Sciatic nerve (tissue), 2 donors: Measurements from ENCODE around the gene ZC3H4. TPM values are rescaled to one million over a fixed set of nuclear protein-coding genes. Genes with fewer than 3 reads are reported as not detected.
A peak's percentile ranks its signal among the peaks of the same experiment; 100 is the strongest.

Experiments used
- ATAC-seq: fragments of 200-7000 bp; cut with Tn5 transposase; one replicate; pipeline ENCODE4 v1.9.1; 2020; ENCODE audit warnings: mild to moderate bottlenecking, moderate library complexity
- DNase-seq: peaks from one replicate; pipeline ENCODE4 v3.0.0-alpha.2; 2020; ENCODE audit warnings: low spot score
- intact Hi-C: fragments of 100-400 bp; cut with DNase I; formaldehyde crosslinking; loops from one replicate; pipeline ENCODE4 v1.14.2; 2022
- total RNA-seq: library from RNA; stranded (reverse); fragmentation: NEBNext Ultra II Directional; extraction: Animal tissue kit (Norgen Biotek cat#: 25700); gene quantifications from one replicate; pipeline ENCODE4 v1.2.1, GENCODE V29; 2021
- donor health status: DM: no; HTN: no; CAD: no.
- donor health status: DM: no; HTN: no; CAD: no.

ZC3H4 gene
- total RNA-seq, 1 donor from 2014 or later = 50.4 TPM

DNA sequence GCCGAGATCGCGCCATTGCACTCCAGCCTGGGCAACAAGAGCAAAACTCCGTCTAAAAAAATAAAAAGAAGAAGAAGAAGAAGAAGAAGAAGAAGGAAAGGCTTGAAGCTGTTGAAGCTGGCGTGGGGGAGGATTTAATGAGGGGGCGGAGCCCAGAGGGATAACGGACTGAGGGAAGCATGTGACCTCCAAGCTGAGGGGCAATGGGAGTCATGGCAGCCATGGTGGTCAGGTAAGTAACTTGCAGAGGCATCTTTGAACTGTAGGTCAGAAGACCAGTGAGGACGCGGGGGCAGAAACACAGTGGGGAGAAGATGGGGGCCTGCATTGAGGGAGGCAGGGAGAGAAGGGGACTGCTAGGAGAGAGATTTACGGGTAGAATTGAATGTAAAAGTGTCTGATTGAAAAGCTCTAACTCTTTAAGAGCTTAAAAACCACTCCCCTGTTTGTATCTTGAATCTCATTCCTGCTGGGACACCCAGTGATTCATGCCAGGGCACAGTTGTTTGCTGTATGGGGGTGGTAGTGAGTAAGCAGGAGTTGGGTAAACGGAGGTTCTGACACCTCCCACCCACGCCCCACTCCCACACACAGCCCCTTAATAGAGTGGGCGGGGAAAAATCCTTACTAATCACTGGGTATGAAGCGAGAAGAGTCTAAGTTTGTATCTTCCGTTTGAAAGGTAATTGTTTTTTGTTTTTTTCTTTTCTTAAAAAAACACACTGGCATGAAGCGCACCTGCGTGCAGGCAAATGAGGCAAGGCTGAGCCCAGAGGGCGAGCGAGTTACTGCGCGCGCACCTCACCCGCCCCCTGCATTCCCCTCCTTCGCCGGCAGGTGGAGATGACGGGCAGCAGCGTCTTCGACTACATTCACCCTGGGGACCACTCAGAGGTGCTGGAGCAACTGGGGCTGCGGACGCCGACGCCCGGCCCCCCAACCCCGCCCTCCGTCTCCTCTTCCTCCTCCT is 78.2 kb downstream of the ZC3H4 start:
- intact Hi-C loops = loop anchor here (10.0 kb wide), 1 partner anchor 89 kb away; no protein-coding TSS in a partner anchor
- ATAC-seq (peak; percentile 95), DNase-seq (peak; percentile 93)

DNA sequence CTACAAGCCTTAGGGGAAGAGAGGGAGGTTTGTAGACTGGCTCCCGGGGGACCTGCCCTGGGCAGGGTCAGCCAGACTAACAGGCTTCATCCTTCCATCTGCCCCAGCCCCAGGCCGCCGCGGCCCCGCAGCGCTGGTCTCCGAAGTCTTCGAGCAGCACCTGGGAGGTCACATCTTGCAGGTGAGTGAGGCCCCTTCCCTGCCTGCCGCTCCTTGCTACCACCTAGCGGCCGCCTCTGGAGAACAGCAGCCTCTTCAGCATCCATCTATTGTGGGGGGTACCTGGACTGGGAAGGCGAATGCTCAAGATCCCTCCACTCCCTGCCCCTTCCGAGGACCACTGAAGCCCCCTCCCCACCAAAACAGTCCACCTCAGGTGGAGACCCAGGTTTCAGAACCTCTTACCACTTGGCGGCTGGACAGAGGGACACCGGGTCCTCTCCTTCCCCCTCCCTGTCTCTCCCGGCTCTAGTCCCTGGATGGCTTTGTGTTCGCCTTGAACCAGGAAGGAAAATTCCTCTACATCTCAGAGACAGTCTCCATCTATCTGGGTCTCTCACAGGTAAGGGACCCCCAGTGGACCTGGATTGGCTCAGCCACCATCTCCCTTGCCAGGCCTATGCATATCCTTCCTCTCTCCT is 81.3 kb downstream of the ZC3H4 start:
- intact Hi-C loops = loop anchor here (10.0 kb wide), 1 partner anchor 93 kb away; no protein-coding TSS in a partner anchor
- DNase-seq (no peak), ATAC-seq (no peak)

DNA sequence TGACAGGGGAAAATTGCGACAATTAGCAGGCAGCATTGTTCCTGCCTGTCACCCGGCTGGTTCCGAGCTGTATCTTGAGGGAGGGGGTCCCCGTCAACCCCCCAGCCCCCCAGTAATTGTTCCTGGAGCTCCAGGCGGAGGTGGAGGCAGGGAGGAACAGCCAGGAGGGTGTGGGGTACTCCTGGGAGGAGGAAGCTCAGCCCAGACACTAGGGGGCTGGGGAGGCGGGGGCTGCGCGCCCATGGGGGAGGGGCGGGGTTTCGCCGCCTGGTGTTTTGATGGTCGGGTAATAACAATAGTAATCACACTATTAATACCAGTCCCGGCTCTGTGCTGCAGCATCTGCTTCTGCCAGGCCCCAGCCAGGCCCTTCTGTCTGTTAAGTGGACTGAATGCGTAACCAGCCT is 85.4 kb downstream of the ZC3H4 start:
- ATAC-seq (no peak), DNase-seq (no peak)
- intact Hi-C loops = no loop called here

DNA sequence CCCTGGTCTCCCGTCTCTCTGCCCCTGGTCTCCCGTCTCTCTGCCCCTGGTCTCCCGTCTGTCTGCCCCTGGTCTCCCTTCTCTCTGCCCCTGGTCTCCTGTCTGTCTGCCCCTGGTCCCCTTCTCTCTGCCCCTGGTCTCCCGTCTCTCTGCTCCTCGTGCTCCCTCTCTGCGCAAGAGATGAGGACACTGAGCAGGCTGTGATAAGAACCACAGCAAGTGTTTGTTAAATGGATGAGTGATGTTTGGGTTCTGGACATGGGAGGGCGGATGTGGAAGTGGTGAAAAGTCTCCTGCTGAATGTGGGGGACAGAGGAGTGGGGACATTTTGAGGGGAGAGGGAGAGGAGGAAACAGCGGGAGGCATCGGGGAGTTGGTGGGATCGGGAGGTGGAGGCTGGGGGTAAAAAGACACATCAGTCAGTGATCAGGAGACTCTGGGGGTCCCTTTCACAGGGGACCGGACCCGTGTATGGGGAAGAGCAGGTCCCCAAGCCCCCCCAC is 85.9 kb downstream of the ZC3H4 start:
- ATAC-seq (no peak), DNase-seq (no peak)
- intact Hi-C loops = no loop called here

DNA sequence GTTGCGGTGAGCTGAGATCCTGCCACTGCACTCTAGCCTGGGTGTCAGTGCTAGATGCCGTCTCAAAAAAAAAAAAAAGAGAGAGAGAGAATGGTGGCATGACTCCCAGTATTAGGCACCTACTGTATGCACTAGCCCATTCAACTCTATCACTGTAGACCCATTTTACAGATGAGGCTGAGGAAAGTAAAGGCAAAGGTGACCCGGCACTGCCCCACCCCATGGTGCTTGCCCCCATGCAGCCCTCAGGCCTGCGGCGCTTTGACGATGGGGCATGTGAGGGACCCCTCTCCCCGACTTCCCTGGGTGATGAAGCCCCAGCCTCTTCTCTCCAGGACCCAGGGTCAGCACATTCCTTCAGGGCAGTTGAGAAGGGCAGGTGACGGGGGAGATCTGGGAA is 86.7 kb downstream of the ZC3H4 start:
- intact Hi-C loops = no loop called here
- DNase-seq = no peak
- no peak for ATAC-seq

DNA sequence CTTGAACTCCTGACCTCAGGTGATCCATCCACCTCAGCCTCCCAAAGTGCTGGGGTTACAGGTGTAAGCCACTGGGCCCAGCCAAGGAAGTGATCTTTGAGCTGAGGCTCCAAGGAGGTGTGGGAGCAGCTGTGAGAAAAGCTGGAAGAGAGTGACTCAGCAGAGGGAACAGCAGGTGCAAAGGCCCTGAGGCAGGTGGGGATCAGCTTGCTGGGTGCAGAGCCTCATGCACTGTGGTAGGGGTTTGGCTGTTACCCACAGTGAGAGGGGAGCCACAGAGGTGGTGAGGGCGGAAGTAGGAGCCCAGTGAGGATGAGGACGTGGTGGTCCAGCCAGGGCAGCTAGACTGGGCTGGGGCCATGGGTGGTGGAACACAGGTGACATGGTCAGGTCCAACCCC is 87.4 kb downstream of the ZC3H4 start:
- ATAC-seq = no peak
- intact Hi-C loops = no loop called here

DNA sequence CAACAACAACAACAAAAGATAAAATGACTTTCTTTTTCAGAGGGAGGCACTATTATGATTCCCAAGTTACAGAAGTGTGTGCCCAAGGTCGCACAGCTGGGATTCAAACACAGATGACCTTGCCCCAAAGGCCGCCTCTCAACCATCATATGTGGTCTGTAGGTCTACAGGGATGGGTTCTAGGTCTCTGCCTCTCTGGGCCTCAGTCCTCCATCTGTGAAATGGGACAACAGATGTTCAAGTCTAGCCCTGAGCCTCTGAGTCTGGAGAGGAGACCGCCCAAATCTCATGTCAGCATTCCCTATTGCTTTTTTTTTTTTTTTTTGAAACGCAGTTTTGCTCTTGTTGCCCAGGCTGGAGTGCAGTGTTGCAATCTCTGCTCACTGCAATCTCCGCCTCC is 89.1 kb downstream of the ZC3H4 start:
- intact Hi-C loops = no loop called here
- DNase-seq (no peak), ATAC-seq (no peak)

More for the DNA sequence above, 87.4 kb downstream of the ZC3H4 start:
- no peak for DNase-seq

DNA sequence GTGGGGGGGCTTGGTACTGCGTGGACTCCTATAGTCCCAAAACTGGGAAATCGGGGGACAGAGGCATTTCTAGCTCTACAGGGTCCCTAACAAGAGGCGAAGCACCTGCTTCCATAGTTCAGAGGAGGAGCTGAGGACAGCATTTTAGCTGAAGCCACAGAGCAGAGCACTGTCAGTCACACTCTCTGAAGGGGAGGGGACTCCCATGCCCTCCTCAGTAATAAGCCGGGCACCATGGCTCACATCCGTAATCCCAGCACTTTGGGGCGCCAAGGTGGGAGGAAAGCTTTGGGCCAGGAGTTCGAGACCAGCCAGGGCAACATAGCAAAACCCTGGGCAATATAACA is 90.2 kb downstream of the ZC3H4 start:
- DNase-seq (no peak), ATAC-seq (no peak)

DNA sequence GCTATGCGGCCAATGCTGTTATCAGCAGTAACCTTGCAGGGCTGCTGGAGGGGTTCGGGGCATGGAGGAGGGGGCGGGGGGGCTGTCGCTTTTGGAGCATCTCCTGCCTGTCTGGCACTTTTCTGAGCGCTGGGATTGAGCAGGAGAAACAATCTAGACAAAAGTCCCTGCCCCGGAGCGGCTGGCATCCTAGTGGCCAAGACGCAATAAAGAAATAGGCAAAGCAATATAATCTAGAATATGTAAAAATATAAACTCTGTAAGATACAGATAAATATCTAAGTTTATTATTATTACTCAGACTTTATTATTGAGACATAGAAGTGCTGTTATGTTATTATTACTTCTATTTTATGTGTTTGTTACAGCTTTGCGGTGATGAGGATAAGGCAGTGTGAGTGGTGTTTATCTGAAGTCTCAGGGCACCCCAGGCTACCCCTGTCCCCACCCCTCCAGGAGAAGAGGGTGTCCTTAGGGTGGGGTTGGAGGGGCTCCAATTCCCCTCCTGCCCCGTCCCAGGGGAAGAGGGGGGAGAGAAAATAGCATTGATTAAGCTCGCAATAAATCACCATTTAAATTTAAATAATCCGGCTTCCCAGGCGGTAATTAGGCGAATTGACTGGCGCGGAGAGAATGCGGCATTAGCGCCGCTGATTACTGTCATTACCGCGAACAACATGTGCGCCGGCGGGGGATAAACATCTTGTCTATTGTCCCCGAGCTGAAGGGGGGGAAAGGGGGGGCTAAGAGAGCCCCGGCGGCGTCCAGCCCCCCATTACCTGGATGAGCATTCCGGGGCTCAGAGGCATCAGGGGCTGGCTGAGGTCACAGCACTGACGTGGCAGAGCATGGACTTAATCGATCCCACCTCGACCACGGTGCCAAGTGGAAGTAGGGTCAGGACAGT is 90.8 kb downstream of the ZC3H4 start:
- intact Hi-C loops = no loop called here
- DNase-seq (no peak), ATAC-seq (peak; percentile 38)

More for the DNA sequence above, 90.2 kb downstream of the ZC3H4 start:
- intact Hi-C loops = no loop called here

DNA sequence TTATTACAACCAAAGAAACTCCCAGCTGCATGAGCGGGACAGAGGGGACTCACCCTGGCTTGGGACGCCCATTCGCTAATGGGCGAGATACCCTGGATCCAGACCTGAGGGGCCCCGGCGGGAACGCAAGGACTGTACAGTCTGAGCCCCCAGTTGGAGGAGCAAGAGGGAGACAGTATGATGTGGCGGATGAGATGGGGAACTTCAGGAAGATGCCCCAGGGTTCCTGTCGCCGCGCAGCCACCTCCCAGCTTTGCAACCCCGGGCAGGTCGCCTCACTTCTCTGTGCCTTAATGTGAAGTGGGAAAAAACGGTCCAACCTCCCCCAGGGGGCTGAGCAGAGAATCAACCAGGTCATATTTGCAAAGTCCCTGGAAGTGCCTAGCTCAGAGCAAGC is 91.4 kb downstream of the ZC3H4 start:
- ATAC-seq (no peak), DNase-seq (no peak)
- intact Hi-C loops = no loop called here

DNA sequence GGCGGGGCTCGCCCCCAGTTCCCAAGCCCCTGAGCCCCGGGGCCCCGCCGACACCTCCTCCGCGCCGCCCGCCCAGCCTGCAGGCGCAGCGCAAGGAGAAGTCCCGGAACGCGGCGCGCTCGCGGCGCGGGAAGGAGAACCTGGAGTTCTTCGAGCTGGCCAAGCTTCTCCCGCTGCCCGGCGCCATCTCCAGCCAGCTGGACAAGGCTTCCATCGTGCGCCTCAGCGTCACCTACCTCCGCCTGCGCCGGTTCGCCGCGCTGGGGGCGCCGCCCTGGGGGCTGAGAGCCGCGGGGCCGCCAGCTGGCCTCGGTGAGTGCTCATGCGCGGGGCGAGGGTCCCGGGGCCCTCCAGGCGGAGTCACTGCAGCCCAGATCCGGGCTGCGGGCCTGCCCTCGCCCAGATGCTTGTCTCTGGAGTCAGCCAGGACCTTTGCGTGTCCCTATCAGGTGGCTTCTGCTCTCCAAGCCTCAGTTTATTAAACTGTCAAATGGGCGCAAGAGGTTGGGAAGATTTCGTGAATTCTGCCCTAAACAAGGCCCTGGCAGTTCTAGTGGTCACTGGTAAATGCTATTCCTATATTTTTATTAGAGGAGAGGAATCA is 91.9 kb downstream of the ZC3H4 start:
- ATAC-seq (no peak), DNase-seq (no peak)
- intact Hi-C loops = no loop called here

DNA sequence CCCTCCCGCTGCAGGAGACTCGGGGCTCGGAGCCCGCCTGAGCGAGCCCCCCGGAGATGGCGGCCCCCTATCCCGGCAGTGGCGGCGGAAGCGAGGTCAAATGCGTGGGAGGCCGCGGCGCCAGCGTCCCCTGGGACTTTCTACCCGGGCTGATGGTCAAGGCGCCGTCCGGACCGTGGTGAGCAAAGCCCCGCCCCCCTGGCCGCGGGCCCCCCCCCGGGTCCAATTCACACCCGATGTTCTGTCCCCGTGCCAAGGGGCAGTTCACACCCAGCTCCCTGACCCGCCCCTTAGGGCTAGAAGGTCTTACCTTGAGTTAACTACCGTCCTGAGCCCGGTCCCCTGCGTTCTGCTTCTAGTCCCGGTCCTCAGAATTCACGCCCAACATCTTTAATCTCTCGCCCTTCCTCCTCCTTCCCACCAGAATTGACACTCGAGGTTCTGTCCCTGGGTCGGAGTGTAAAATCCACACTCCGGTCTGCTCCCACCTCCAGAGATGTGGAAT is 92.5 kb downstream of the ZC3H4 start:
- ATAC-seq = no peak
- intact Hi-C loops = no loop called here
- no peak for DNase-seq

DNA sequence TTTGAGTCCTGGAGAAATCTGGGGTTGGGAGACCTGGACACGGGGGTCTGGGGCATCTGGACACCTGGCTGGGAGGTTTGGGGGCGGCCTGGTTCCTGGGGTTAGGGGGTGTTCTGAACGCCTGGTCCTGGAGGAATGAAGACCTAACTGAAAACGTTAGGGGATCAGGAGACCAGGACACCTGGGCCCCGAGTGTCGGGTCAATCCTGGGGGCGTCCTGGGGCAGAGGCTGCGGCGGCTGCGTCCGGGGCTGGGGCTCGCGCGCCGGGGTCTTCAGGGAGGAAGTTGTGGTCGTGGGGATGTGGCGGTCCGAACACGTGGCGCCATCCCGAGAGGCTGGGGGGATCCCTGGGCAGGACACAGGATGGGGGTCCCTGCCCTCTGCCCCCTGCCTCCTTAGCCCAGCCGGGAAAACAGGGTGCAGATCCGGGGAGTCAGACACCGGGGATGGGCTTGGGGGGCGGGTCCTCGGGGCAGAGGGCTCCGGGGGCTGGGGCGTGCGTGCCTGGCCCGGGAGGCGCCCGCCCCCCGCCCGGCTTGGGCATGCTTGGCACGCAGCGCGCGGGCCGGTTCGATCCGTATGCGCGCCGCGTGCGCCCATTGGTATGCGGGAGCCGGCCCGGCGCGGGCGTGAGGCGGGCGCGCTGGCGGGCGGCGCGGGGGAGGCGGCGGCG is 93.3 kb downstream of the ZC3H4 start:
- ATAC-seq (no peak), DNase-seq (no peak)
- intact Hi-C loops = no loop called here

DNA sequence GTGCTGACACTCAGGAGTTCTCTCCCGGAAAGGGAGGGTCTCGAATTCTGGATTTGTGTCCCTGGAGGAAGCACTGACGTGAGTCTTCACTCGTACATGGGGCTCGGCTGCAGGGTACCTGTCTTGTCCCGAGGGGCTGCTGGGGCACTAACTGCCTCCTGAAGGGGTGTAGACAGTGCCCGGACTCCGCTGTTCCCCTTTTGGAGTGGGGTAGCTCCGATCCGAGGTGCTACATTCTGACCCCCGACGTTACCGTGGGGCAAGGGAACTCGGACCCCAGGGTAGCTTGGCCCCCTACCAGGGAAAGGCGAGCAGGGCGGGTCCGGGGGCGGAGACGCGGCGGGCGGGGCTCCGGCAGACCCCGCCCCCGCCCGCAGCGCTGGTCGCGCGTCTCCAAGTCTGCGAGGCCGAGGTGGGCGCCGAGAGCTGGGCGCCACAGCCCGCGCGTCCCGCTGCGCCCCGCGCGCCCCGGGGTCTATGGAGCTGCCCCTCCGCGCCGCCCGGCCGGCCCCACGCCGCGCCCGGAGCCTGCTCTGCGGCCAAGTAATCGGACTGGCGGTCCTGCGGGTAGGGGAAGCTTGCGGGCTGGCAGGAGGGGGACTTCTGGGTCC is 94.0 kb downstream of the ZC3H4 start, which contains the start of gene NPAS1:
TSS of gene NPAS1 (plus strand) at position 407 of the 611 bp plus-strand sequence. CDS start 1,211 bp downstream, outside the sequence.
- intact Hi-C loops = no loop called here
- no peak for ATAC-seq
- DNase-seq = no peak

DNA sequence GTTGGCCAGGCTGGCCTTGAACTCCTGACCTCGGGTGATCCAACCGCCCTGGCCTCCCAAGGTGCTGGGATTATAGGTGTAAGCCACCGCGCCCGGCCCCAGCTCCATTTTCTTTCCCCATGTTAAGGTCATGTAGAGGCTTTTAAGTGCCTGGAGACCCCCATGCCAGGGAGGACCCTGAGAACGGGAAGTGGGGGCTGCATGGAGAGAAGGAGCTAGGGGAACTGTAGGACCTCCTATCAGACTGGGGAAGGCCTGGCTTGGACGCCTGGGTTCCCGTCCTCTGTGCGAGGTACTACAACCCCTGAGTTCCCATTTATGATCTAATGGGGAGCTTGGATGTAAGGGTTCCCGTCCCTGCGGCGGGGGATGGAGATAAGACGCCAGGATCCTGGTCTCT is 94.7 kb downstream of the ZC3H4 start:
- ATAC-seq = no peak
- no peak for DNase-seq
- intact Hi-C loops = no loop called here
